Right lobe of liver (tissue), 4 donors: ENCODE measurements around the gene FSTL4.

ENCODE experiments used
- POLR2A ChIP-seq: fragments of 450-650 bp; IDR thresholded peaks from one replicate; pipeline ENCODE4 v1.6.1; 2017; ENCODE audit warnings: antibody characterized with exemption, mild to moderate bottlenecking
- TF ChIP-seq, protein P1 (sequence below), 4 donors: fragments of 200-600 bp in 3 of 4; fragments of 450-650 bp in 1 of 4; IDR thresholded peaks; one replicate each; pipeline versions ENCODE4 v1.5.1 to v1.8.0; 2016 to 2022; ENCODE audit warnings: antibody characterized with exemption in 4 of 4, mild to moderate bottlenecking in 2 of 4
- donor health status: DM: no; HTN: no; CAD: no.
- donor health status: DM: no; HTN: no; CAD: no.
- donor health status: DM: no; HTN: yes; CAD: no.

DNA sequence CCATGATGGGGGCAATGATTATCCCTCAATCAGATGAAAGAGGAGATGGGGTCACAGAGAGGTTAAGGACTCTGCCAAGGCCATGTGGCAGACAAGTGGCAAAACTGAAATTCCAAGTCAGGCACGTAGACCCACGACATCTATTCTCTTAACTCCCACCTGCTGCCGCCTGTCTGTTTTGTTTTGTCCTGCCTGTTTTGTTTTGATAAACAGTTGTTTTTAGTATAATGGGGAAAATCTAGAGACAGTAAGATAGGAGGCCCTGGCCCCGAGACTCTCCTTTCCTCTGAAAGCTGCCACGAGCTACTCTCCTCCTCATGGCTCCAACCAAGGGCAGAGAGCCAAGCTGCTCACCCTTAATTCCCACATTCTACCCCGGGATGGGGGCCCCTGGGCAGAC is 4.9 kb downstream of the FSTL4 start:
- TF ChIP-seq, protein P1, sequence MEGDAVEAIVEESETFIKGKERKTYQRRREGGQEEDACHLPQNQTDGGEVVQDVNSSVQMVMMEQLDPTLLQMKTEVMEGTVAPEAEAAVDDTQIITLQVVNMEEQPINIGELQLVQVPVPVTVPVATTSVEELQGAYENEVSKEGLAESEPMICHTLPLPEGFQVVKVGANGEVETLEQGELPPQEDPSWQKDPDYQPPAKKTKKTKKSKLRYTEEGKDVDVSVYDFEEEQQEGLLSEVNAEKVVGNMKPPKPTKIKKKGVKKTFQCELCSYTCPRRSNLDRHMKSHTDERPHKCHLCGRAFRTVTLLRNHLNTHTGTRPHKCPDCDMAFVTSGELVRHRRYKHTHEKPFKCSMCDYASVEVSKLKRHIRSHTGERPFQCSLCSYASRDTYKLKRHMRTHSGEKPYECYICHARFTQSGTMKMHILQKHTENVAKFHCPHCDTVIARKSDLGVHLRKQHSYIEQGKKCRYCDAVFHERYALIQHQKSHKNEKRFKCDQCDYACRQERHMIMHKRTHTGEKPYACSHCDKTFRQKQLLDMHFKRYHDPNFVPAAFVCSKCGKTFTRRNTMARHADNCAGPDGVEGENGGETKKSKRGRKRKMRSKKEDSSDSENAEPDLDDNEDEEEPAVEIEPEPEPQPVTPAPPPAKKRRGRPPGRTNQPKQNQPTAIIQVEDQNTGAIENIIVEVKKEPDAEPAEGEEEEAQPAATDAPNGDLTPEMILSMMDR (IDR thresholded peaks at IDR 0.05): no peak
- no peak for TF ChIP-seq POLR2A
